ENCODE results near the gene HEXD. TPM values are rescaled to one million over a fixed set of nuclear protein-coding genes. Genes with fewer than 3 reads are reported as not detected.

HEXD gene
- total and polyA plus RNA-seq, 10 of the 15 experiments (the other 5 are each of a cell fraction or from before 2014, with no cell fraction given), result 1.6 to 24.2 (median 7.0) TPM

GRCh38 chr17:82376042-82376730 lies 42.0 kb upstream of the HEXD start:
- H3K4me1 ChIP-seq (ENCODE audit: control insufficient read depth, insufficient read depth, low read length), result peaks cover 6% of the 10 kb centered on the region
- ATAC-seq (no peak; the same call in 2 of the 3 replicates), DNase-seq (ENCODE audit: low read depth, low spot score) (no peak), FAIRE-seq (no peak)
- intact Hi-C loops (cut with micrococcal nuclease; ENCODE audit: unreplicated experiment), result no loop called here
- H3K27ac ChIP-seq (ENCODE audit: control insufficient read depth, insufficient read depth), result no peak overlapping the region
- ChIA-PET SMC1A (ENCODE audit: uncharacterized antibody, unreplicated experiment) (no interaction called here), CTCF (no interaction called here), RAD21 (ENCODE audit: unreplicated experiment) (interaction anchor here (1.0 kb wide), 1 partner anchor 23 kb away, joined by 5 read pairs; no protein-coding TSS in a partner anchor), POLR2A (no interaction called here)
- no peak overlapping the region for H3K9ac ChIP-seq (ENCODE audit: control insufficient read depth, insufficient read depth, low read length)
- H3K27me3 ChIP-seq (replicated peaks in 1 of 2; ENCODE audit: control insufficient read depth in 2 of 2, insufficient read depth in 2 of 2, low read length in 1 of 2), result peaks cover 0 to 4% of the 10 kb centered on the region in 2 experiments; a peak in 2 of 4 replicates
- no peak overlapping the region for H2AFZ ChIP-seq (ENCODE audit: control insufficient read depth, low read depth, low read length)
- TF ChIP-seq ZNF622 (IDR thresholded peaks at IDR 0.05), result no peak
- no peak for TF ChIP-seq ESRRA (IDR thresholded peaks at IDR 0.05; ENCODE audit: low read length)
- no peak for TF ChIP-seq ZNF207 (IDR thresholded peaks at IDR 0.05; ENCODE audit: borderline replicate concordance)
- TF ChIP-seq E2F4 (IDR thresholded peaks at IDR 0.05; ENCODE audit: low read depth, low read length), result no peak
- TF ChIP-seq IRF5 (IDR thresholded peaks at IDR 0.05; ENCODE audit: borderline replicate concordance), result no peak
- no peak for TF ChIP-seq ZNF687 (IDR thresholded peaks at IDR 0.05)
- TF ChIP-seq KAT2A (conservative IDR thresholded peaks at IDR 0.05; ENCODE audit: control insufficient read depth, low read depth, low read length), result no peak
- no peak for TF ChIP-seq NR2C1 (IDR thresholded peaks at IDR 0.05)
- no peak for TF ChIP-seq RAD51 (IDR thresholded peaks at IDR 0.05)
- TF ChIP-seq CBX5 (IDR thresholded peaks at IDR 0.05; ENCODE audit: low read depth), result no peak
- TF ChIP-seq SREBF1 (IDR thresholded peaks at IDR 0.05; ENCODE audit: low read length), result no peak
- no peak for TF ChIP-seq ZBED1 (IDR thresholded peaks at IDR 0.05; ENCODE audit: borderline replicate concordance)
- no peak for TF ChIP-seq BACH1 (IDR thresholded peaks at IDR 0.05; ENCODE audit: borderline replicate concordance)
- no peak for TF ChIP-seq SUZ12 (IDR thresholded peaks at IDR 0.05; ENCODE audit: unreplicated experiment)
- TF ChIP-seq GABPA (IDR thresholded peaks at IDR 0.05; ENCODE audit: low read depth), result no peak
- TF ChIP-seq USF2 (IDR thresholded peaks at IDR 0.05; ENCODE audit: borderline replicate concordance, low read depth, low read length), result no peak
- H3K79me2 ChIP-seq (ENCODE audit: control insufficient read depth, insufficient read depth, low read length), result no peaks in the 10 kb centered on the region
- BruUV-seq (replicated peaks), result no TSS peak
- no peaks in the 10 kb centered on the region for H3K36me3 ChIP-seq (ENCODE audit: control insufficient read depth in 2 of 2, insufficient read depth in 2 of 2, low read length in 1 of 2)
- H3K4me2 ChIP-seq (ENCODE audit: control insufficient read depth, insufficient read depth), result no peak overlapping the region
- no peaks in the 10 kb centered on the region for H4K20me1 ChIP-seq (ENCODE audit: control insufficient read depth, insufficient read depth)
- in situ Hi-C loops (cut with MboI), result no loop called here
- H3K9me3 ChIP-seq (replicated peaks; ENCODE audit: control insufficient read depth, insufficient read depth, low read length), result no peaks in the 10 kb centered on the region
- no peak overlapping the region for H3K4me3 ChIP-seq
- WGBS (ENCODE audit: insufficient coverage, insufficient replicate concordance, low lambda C conversion rate, missing lambda C conversion rate), result 46% methylated on average over 13 of the region's 16 CpGs

Measured in GM12878 (cell line).